Right lobe of liver (tissue), 4 donors: Measurements from ENCODE around the gene KIAA0513.

ENCODE experiments used
- POLR2A ChIP-seq: fragments of 450-650 bp; IDR thresholded peaks from one replicate; pipeline ENCODE4 v1.6.1; 2017; ENCODE audit warnings: antibody characterized with exemption, mild to moderate bottlenecking
- TF ChIP-seq, protein P1 (sequence below), 4 donors: fragments of 200-600 bp in 3 of 4; fragments of 450-650 bp in 1 of 4; IDR thresholded peaks; one replicate each; pipeline versions ENCODE4 v1.5.1 to v1.8.0; 2016 to 2022; ENCODE audit warnings: antibody characterized with exemption in 4 of 4, mild to moderate bottlenecking in 2 of 4
- donor health status: DM: no; HTN: no; CAD: no.
- donor health status: DM: no; HTN: no; CAD: no.
- donor health status: DM: no; HTN: yes; CAD: no.

- TF ChIP-seq, protein P1, sequence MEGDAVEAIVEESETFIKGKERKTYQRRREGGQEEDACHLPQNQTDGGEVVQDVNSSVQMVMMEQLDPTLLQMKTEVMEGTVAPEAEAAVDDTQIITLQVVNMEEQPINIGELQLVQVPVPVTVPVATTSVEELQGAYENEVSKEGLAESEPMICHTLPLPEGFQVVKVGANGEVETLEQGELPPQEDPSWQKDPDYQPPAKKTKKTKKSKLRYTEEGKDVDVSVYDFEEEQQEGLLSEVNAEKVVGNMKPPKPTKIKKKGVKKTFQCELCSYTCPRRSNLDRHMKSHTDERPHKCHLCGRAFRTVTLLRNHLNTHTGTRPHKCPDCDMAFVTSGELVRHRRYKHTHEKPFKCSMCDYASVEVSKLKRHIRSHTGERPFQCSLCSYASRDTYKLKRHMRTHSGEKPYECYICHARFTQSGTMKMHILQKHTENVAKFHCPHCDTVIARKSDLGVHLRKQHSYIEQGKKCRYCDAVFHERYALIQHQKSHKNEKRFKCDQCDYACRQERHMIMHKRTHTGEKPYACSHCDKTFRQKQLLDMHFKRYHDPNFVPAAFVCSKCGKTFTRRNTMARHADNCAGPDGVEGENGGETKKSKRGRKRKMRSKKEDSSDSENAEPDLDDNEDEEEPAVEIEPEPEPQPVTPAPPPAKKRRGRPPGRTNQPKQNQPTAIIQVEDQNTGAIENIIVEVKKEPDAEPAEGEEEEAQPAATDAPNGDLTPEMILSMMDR (IDR thresholded peaks at IDR 0.05) = no peak
- TF ChIP-seq POLR2A = no peak
These were observed 45.4 kb downstream of the KIAA0513 start for GRCh38 chr16:85072947-85073346.
